Measurements from ENCODE around the gene CTAG1A. TPM values are rescaled to one million over a fixed set of nuclear protein-coding genes. Genes with fewer than 3 reads are reported as not detected.
"Not testable (repeated sequence)": the region's sequence is repeated elsewhere in the genome, so short reads cannot be mapped to it uniquely, and the experiment has no call there.

Gene CTAG1A
- not detected in 2 replicates for total RNA-seq (2014; rRNA removed; shearing (Covaris generic))

GRCh38 chrX:154584585-154585183 is at the start of gene CTAG1A:
Gene CTAG1A (plus strand): TSS chrX:154585133. CDS start chrX:154585207, 74 bp downstream.
- H3K4me3 ChIP-seq; DNase-seq; H3K9me3 ChIP-seq (replicated peaks); H3K27me3 ChIP-seq; H3K36me3 ChIP-seq; H3K4me1 ChIP-seq; H3K27ac ChIP-seq: not testable (repeated sequence)

DNA sequence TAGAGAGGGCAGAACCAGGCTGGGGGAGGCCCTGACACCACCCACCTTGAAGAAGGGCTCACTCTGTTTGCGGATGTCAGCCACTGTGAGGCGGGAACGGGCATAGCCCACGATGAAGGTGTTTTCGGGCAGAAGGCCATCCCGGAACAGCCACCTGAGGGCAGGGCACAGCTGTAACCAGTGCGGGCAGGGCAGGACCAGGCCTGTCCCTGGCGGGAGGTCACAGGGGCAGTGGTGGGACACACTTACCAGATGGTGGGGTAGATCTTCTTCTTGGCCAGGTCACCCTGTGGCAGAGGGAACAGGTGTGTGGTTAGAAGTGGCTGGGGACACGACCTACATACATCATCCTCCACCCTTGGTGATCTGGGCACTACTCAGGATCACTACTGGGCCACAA is 49.0 kb upstream of the CTAG1A start:
- DNase-seq = no peak
- no peaks in the 10 kb centered on the region for H3K4me1 ChIP-seq
- H3K27ac ChIP-seq = no peak overlapping the region
- H3K9me3 ChIP-seq (replicated peaks) = no peaks in the 10 kb centered on the region
- no peak overlapping the region for H3K4me3 ChIP-seq
- no peaks in the 10 kb centered on the region for H3K27me3 ChIP-seq
- H3K36me3 ChIP-seq = no peaks in the 10 kb centered on the region

DNA sequence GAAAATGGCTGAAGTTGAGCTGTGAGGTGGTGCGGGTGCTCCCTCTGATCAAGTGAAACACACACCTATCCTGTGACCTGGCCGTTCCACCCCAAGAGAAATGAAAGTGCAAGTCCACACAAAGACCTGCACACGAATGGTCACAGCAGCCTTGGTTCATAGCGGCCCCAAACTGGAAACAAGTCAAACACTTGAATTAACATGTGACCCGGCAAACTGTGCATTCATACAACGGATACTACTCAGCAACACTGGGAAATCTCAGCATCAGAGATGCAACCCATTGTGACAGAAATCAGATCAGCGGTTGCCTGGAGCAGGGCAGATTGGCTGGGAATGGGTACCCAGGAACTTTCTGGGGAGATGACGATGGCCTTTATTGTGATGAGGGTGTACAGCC is 45.9 kb upstream of the CTAG1A start:
- Histone ChIP-seq H3K4me1 (peaks cover 13% of the 10 kb centered on the region), H3K27ac (no peak overlapping the region), H3K9me3 (replicated peaks) (no peaks in the 10 kb centered on the region), H3K27me3 (no peaks in the 10 kb centered on the region), H3K4me3 (no peak overlapping the region), H3K36me3 (no peaks in the 10 kb centered on the region)
- DNase-seq = no peak

DNA sequence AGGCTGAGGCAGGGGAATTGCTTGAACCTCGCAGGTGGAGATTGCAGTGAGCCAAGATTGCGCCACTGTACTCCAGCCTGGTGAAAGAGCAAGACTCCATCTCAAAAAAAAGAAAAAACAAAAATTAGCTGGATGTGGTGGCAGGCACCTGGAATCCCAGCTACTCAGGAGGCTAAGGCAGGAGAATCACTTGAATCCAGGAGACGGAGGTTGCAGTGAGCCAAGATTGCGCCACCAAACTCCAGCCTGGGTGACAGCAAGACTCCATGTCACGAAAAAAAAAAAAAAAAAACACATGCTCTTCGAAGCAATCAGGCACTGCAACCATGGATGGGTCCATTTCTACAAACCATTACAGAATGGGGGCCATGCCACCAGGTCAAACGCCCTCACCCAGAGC is 44.6 kb upstream of the CTAG1A start:
- DNase-seq; H3K36me3 ChIP-seq; H3K27ac ChIP-seq; H3K27me3 ChIP-seq; H3K4me3 ChIP-seq; H3K9me3 ChIP-seq (replicated peaks): not testable (repeated sequence)
- peaks cover 13% of the 10 kb centered on the region for H3K4me1 ChIP-seq

- peak overlapping the region; percentile 69 for H3K27ac ChIP-seq
- H3K27me3 ChIP-seq = no peaks in the 10 kb centered on the region
- no peaks in the 10 kb centered on the region for H3K36me3 ChIP-seq
- no peak for DNase-seq
- no peaks in the 10 kb centered on the region for H3K9me3 ChIP-seq (replicated peaks)
- H3K4me3 ChIP-seq = no peak overlapping the region
- H3K4me1 ChIP-seq = peaks cover 14% of the 10 kb centered on the region
These were observed 43.9 kb upstream of the CTAG1A start for GRCh38 chrX:154540897-154541535.

- Histone ChIP-seq H3K9me3 (replicated peaks) (no peaks in the 10 kb centered on the region), H3K27me3 (no peaks in the 10 kb centered on the region), H3K4me3 (no peak overlapping the region), H3K4me1 (peaks cover 16% of the 10 kb centered on the region), H3K36me3 (no peaks in the 10 kb centered on the region), H3K27ac (peak overlapping the region; percentile 69)
- no peak for DNase-seq
These were observed 43.4 kb upstream of the CTAG1A start for GRCh38 chrX:154541589-154541895.

DNA sequence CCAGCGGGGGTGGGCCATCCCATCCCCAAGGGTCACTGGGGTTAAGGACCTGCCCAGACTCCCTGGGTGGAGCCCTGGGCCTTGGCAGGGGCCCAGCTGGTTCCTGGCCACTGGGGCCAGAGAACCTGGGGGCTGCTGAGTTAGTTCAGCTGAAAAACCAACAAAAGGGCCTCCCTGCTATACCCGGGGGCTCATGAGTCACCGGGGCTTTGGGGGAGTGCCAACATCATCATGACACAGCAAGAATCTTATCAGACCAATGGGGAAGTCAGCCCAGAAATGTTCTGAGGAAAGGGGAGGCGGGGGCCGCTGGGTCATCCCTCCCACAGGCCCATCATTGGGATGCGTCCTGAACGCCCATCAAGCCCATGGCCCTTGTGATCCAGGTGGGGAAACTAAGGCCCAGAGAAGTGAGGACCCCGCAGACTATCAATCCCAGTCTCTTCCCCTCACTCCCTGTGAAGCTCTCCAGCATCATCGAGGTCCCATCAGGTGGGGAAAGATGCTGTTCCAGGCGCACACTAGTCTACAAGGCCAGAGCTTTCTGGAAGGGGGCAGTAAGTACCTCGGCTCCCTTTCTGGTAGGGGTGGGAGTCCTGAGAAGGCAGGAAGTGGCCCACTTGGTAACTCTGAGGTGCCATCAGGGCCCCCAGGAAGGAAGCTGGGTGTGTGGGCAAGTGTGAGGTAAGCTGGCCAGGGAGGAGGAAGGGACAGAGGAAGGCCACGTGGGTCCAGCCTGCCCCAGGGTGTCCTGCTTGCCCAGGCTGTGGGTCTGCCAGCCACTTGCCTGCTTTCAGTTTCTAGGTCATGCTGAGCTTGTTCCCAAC is 42.8 kb upstream of the CTAG1A start:
- H3K4me3 ChIP-seq = no peak overlapping the region
- DNase-seq = peak; percentile 62 to 67
- no peaks in the 10 kb centered on the region for H3K27me3 ChIP-seq

DNA sequence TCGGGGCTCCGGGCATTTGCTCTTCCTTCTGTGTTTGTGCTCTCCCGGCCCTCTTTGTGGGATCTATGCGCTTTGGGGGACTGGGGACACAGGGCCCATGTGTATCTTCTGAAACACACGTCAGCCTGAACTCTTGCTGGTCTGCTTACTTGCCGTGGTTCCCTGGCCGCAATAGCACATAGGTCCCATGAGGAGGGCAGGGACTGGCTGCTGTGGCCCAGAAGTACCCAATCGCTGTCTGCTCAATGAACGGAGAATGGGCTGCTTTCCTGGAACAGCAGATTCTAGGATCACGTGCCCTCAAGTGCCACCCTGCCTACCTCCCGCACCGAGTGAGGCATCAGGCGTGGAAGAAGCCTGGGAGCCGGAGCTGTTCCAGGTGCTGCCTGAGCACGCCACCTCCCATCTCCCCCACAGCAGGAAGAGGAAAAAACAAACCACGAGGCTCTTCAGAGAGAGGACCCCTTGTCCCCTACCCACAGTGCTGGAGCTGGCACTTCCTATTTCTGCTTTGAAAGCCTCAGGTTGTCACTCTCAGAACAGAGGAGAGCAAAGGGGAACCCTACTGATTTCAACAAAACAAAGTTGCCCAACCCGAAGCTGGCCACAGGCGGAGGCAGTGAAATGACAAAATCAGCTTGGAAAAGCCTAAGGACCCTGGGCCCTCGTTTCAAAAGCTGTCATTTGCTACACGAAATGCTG is 42.1 kb upstream of the CTAG1A start:
- Histone ChIP-seq H3K27ac (peak overlapping the region; percentile 69), H3K27me3 (no peaks in the 10 kb centered on the region), H3K9me3 (replicated peaks) (no peaks in the 10 kb centered on the region), H3K36me3 (no peaks in the 10 kb centered on the region), H3K4me1 (peaks cover 16% of the 10 kb centered on the region), H3K4me3 (no peak overlapping the region)
- no peak for DNase-seq

More for the DNA sequence above, 42.8 kb upstream of the CTAG1A start:
- peak overlapping the region; percentile 69 for H3K27ac ChIP-seq
- H3K9me3 ChIP-seq (replicated peaks) = no peaks in the 10 kb centered on the region
- H3K4me1 ChIP-seq = peaks cover 16% of the 10 kb centered on the region
- no peaks in the 10 kb centered on the region for H3K36me3 ChIP-seq

- H3K4me3 ChIP-seq = peak overlapping the region; percentile 85
These were observed 39.2 kb upstream of the CTAG1A start for GRCh38 chrX:154545673-154546274.

GRCh38 chrX:154546354-154547244 is 38.3 kb upstream of the CTAG1A start, which contains the start of gene G6PD:
Gene G6PD (minus strand): TSS chrX:154546846. CDS start chrX:154546155, 691 bp downstream.
- Histone ChIP-seq H3K9me3 (replicated peaks) (no peaks in the 10 kb centered on the region), H3K4me3 (peak within 1 kb of the TSS; percentile 85), H3K4me1 (peaks cover 13% of the 10 kb centered on the region), H3K36me3 (no peaks in the 10 kb centered on the region), H3K27ac (peak within 1 kb of the TSS; percentile 74), H3K27me3 (no peaks in the 10 kb centered on the region)
- DNase-seq = peak; percentile 69 to 76

More at GRCh38 chrX:154545673-154546274, 39.2 kb upstream of the CTAG1A start:
- no peaks in the 10 kb centered on the region for H3K9me3 ChIP-seq (replicated peaks)
- DNase-seq = no peak
- H3K36me3 ChIP-seq = no peaks in the 10 kb centered on the region
- no peaks in the 10 kb centered on the region for H3K27me3 ChIP-seq
- H3K27ac ChIP-seq = no peak overlapping the region
- H3K4me1 ChIP-seq = peaks cover 16% of the 10 kb centered on the region

DNA sequence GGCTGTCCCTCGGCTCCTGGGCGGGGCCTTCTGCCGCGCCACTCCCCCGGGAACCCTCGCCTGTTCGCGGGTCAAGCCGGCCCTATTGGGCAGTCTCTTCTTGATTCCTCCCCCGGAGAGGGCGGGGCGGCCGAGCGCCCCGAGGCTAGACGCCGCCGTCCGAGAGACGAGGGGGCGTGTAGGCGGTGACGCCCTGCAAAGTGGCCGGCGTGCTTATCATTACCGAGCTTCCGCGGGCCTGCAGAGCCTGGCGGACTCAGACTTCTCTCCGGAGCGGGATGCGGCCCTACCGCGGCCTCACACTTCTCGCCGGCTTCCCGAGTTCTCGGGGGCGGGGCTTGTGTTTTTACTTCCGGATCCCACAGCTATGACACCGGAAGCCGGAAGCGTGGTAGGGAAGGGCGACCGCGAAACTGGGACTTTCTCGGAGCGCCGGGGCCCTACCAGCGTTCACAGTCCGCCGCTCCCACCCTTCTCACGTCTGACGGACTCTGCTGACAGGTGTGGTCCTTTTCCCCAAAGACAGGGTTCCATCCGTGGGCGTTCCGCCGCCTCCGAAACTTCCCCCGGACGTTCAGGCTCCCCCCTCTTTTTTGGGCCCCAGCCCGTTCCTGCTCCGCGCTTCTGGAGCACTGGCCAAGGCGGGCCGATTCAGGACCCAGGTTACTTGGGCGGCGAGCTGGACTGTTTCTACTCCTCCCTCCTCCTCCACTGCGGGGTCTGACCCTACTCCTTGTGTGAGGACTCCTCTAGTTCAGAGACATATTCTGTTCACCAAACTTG is 37.5 kb upstream of the CTAG1A start, which contains the start of gene IKBKG:
IKBKG (plus strand) TSS at position 376 of the 783 bp plus-strand sequence. CDS start 4,383 bp downstream, outside the sequence.
- peaks cover 4% of the 10 kb centered on the region for H3K4me1 ChIP-seq
- no peaks in the 10 kb centered on the region for H3K27me3 ChIP-seq
- peak within 1 kb of the TSS; percentile 85 for H3K4me3 ChIP-seq
- H3K36me3 ChIP-seq = no peaks in the 10 kb centered on the region
- peak; percentile 89 for DNase-seq
- peak within 1 kb of the TSS; percentile 74 for H3K27ac ChIP-seq
- H3K9me3 ChIP-seq (replicated peaks) = no peaks in the 10 kb centered on the region

DNA sequence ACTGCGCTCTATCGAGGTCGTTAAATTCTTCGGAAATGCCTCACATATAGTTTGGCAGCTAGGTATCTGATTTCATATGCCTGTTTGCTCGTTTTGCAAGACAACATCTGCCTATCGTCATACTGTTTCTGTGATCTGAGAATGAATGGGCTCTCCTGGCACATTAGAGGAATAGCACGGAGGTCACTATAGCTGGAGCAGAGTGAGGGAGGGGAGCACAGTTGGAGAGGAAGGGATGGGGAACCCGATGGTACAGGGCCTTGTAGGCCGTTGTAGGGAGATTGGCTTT is 37.0 kb upstream of the CTAG1A start:
- Histone ChIP-seq H3K27ac (peak overlapping the region; percentile 74), H3K36me3 (no peaks in the 10 kb centered on the region), H3K9me3 (replicated peaks) (no peaks in the 10 kb centered on the region), H3K4me1 (0 out of 2 replicates have a peak, but pooled peaks cover 3% of the 10 kb centered on the region), H3K4me3 (peak overlapping the region; percentile 85), H3K27me3 (no peaks in the 10 kb centered on the region)
- no peak for DNase-seq

- no peak overlapping the region for H3K27ac ChIP-seq
- H3K36me3 ChIP-seq = no peaks in the 10 kb centered on the region
- H3K4me3 ChIP-seq = no peak overlapping the region
- 0 out of 2 replicates have a peak, but pooled peaks cover 3% of the 10 kb centered on the region for H3K4me1 ChIP-seq
- no peaks in the 10 kb centered on the region for H3K9me3 ChIP-seq (replicated peaks)
- DNase-seq = no peak
- no peaks in the 10 kb centered on the region for H3K27me3 ChIP-seq
These were observed 35.2 kb upstream of the CTAG1A start for GRCh38 chrX:154549766-154550165.
